IMR-90 (cell line): ENCODE measurements around the gene NHEJ1.

Experiments
- BHLHE40 ChIP-seq: fragments of 150-350 bp; IDR thresholded peaks from 2 replicates; pipeline ENCODE4 v1.6.1; 2016; ENCODE audit warnings: mild to moderate bottlenecking, low read depth, low read length
- CEBPB ChIP-seq: IDR thresholded peaks from 2 replicates; pipeline ENCODE4 v1.6.1; 2012; ENCODE audit warnings: low read depth, low read length, improper control_type of control experiment
- FOS ChIP-seq: fragments of 150-350 bp; IDR thresholded peaks from 2 replicates; pipeline ENCODE4 v1.6.1; 2016; ENCODE audit warnings: low read depth, low read length
- MAZ ChIP-seq: IDR thresholded peaks from 2 replicates; pipeline ENCODE4 v1.6.1; 2012; ENCODE audit warnings: low read depth, mild to moderate bottlenecking, low read length, improper control_type of control experiment, moderate library complexity, borderline replicate concordance
- MXI1 ChIP-seq: IDR thresholded peaks from 2 replicates; pipeline ENCODE4 v1.6.1; 2012; ENCODE audit warnings: low read depth, mild to moderate bottlenecking, low read length, moderate library complexity, borderline replicate concordance
- NFE2L2 ChIP-seq: fragments of 150-350 bp; IDR thresholded peaks from 2 replicates; pipeline ENCODE4 v1.6.1; 2016; ENCODE audit warnings: low read depth, mild to moderate bottlenecking, low read length
- POLR2A ChIP-seq: IDR thresholded peaks from 2 replicates; pipeline ENCODE4 v1.6.1; 2012; ENCODE audit warnings: mild to moderate bottlenecking, low read depth, low read length
- RAD21 ChIP-seq: IDR thresholded peaks from 2 replicates; pipeline ENCODE4 v1.6.1; 2012; ENCODE audit warnings: low read length, improper control_type of control experiment
- RCOR1 ChIP-seq: IDR thresholded peaks from 2 replicates; pipeline ENCODE4 v1.6.1; 2012; ENCODE audit warnings: mild to moderate bottlenecking, low read length, improper control_type of control experiment; ENCODE audit not compliant: insufficient replicate concordance
- SMC3 ChIP-seq: fragments of 150-350 bp; IDR thresholded peaks from 2 replicates; pipeline ENCODE4 v1.6.1; 2016; ENCODE audit warnings: low read depth, mild to moderate bottlenecking, antibody characterized with exemption, low read length, moderate library complexity
- USF2 ChIP-seq: fragments of 150-350 bp; IDR thresholded peaks from 2 replicates; pipeline ENCODE4 v1.6.1; 2017; ENCODE audit warnings: mild to moderate bottlenecking, antibody characterized with exemption, low read length, low read depth
- TF ChIP-seq, protein P1 (sequence below): conservative IDR thresholded peaks from 2 replicates; pipeline ENCODE4 v1.5.1; 2012; ENCODE audit warnings: mild to moderate bottlenecking, low read depth, low read length, improper control_type of control experiment
- TF ChIP-seq, protein P2 (sequence below): fragments of 150-350 bp; IDR thresholded peaks from 2 replicates; pipeline ENCODE4 v1.6.1; 2016; ENCODE audit warnings: low read depth, mild to moderate bottlenecking, low read length, moderate library complexity, borderline replicate concordance

DNA sequence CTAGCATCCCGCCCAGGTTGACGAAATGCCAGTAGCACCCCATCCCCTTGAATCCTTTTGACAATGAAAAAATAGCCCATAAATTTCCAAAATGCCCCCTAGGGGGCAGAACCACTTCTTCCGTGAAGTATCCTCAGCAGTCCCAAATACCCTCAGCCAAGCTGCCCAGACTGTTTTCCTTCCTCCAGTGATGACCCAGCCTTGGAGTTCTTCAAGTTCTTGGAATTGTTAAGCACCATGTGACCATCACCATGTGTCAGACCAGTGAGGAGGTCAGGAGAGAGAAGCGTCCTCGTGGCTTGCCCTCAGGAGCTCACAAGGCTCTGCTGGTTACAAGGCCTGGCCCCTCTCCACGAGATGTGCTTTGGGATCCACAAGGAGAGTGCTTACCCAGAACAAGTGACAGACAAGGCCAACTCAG, 10.6 kb upstream of the NHEJ1 start:
- TF ChIP-seq FOS (no peak), SMC3 (peak; percentile 52), POLR2A (no peak), MXI1 (peak; percentile 87), MAZ (peak; percentile 25; the same call in 1 of the 2 replicates), NFE2L2 (no peak), CEBPB (no peak), USF2 (peak; percentile 94), RCOR1 (no peak), RAD21 (peak; percentile 56), BHLHE40 (no peak)
- TF ChIP-seq, protein P1, sequence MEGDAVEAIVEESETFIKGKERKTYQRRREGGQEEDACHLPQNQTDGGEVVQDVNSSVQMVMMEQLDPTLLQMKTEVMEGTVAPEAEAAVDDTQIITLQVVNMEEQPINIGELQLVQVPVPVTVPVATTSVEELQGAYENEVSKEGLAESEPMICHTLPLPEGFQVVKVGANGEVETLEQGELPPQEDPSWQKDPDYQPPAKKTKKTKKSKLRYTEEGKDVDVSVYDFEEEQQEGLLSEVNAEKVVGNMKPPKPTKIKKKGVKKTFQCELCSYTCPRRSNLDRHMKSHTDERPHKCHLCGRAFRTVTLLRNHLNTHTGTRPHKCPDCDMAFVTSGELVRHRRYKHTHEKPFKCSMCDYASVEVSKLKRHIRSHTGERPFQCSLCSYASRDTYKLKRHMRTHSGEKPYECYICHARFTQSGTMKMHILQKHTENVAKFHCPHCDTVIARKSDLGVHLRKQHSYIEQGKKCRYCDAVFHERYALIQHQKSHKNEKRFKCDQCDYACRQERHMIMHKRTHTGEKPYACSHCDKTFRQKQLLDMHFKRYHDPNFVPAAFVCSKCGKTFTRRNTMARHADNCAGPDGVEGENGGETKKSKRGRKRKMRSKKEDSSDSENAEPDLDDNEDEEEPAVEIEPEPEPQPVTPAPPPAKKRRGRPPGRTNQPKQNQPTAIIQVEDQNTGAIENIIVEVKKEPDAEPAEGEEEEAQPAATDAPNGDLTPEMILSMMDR, result peak; percentile 72
- TF ChIP-seq, protein P2, sequence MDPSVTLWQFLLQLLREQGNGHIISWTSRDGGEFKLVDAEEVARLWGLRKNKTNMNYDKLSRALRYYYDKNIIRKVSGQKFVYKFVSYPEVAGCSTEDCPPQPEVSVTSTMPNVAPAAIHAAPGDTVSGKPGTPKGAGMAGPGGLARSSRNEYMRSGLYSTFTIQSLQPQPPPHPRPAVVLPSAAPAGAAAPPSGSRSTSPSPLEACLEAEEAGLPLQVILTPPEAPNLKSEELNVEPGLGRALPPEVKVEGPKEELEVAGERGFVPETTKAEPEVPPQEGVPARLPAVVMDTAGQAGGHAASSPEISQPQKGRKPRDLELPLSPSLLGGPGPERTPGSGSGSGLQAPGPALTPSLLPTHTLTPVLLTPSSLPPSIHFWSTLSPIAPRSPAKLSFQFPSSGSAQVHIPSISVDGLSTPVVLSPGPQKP, result no peak
